ENCODE results near the gene TPP1. TPM values are rescaled to one million over a fixed set of nuclear protein-coding genes. Genes with fewer than 3 reads are reported as not detected.

The TPP1 gene
- total RNA-seq (2014; rRNA removed; shearing (Covaris generic)) = 10.7 and 31.2 TPM in 2 replicates
- polyA plus RNA-seq (2015; cell fraction: cytosol; rRNA removed) = 39.7 and 49.5 TPM in 2 replicates
- polyA plus RNA-seq (2015; cell fraction: nucleus; rRNA removed) = 143 and 180 TPM in 2 replicates

DNA sequence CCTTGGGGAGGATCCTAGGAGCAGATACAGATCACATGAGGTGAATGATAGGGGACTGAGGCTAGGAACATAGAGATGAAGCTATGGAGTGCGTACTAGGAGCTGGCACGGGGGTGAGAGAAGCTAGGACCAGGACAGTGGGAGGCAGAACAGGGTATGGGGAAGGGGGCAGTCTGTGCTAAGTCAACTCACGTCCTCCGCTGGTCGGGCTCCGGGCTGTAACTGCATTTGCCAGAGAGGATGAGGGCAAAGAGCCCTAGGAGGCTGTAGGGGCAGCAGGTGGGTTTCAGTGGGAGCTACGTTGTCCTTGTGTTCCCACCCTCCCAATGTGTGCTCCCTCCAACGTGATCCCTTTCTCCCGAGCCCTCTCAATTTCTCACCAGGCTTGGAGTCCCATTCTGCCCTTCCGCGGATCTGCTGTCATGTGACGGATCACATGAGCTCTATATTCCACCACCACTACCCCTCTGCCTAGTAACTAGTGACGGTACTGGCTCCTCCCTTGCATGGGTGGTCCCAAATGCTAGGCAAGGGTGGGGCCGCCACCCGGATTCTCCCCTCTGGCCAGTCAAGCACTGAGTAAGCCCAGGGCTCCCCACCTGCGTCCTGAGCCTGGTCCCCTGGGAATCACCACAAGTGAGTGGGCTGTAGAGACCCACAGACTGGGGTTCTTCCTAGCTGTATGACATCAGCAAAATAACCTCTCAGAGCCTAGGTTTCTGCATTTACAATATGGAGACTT is at the start of gene TPP1:
Gene TPP1, minus strand, starts transcription at position 419 of the 742 bp plus-strand sequence. Its CDS starts 22 bp downstream, at position 397.
- DNase-seq (ENCODE audit: low read depth) = peak; percentile 91

DNA sequence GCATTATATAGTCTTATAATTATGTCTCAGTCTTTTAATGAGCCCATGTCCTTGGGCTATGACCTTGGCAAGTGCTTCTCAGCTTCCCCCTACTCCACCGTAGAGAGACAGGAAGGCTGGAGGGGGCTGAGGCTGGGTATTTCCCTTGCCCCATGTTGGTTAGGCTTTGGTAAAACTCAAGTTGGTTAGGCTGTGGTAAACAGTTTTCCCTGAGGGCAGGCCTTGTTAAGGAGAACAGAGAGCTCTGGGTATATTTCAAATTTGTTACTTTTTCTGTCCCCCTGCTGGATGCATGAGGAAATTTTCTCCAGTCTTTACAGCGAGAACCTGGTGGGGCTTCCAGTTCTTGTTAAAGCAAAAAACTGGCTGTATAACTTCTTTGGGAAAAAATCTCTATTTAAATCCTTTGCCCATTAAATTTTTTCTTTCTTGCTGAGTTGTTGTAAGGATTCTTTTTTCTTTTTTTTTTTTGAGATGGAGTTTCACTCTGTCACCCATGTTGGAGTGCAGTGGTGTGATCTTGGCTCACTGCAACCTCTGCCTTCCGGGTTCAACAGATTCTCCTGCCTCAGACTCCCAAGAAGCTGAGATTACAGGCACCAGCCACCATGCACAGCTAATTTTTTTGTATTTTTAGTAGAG is 48.6 kb upstream of the TPP1 start:
- peak; percentile 39 for DNase-seq (ENCODE audit: low read depth)

- no peak for DNase-seq (ENCODE audit: low read depth)
Measured at GRCh38 chr11:6666302-6667183, 47.3 kb upstream of the TPP1 start.

GRCh38 chr11:6664551-6664950 is 45.3 kb upstream of the TPP1 start:
- no peak for DNase-seq (ENCODE audit: low read depth)

GRCh38 chr11:6663794-6664469 is 44.7 kb upstream of the TPP1 start:
- no peak for DNase-seq (ENCODE audit: low read depth)

GRCh38 chr11:6660712-6661111 is 41.5 kb upstream of the TPP1 start:
- DNase-seq (ENCODE audit: low read depth) = no peak

DNA sequence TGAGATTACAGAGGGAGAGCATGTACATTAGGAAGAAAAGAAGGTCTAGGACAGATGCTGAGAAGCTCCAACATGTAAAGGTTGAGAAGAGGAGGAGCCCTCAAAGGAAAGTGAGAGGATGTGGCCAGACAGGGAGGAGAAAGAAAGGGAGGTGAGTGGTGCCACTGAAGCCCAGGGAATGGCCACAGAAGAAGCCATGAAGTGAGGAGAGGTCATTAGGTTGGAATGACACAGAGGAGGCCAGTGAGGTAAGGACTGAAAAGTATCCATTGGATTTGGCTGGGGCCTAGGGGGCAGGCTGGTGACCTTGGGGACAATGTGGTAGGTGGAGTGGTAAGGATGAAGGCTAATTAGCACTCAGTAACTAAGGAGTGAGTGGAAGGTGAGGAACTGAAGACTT is 39.4 kb upstream of the TPP1 start:
- no peak for DNase-seq (ENCODE audit: low read depth)

DNA sequence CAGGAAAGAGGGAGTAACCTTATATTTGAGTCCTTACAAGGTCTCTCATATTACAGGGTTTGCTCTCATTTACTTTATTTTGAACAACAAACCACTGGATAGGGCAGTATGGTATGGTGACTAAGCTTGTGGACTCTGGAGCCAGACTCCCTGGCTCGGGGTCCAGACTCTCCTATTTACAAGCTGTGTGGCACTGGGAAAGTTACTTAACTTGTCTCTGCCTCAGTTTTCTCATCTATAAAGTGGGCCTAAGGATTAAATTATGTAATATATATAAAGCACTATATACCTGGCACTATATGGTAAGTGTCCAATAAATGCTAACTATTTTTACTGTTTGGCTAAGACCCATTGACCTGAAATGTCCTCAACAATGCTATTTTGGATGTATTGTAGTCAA is 38.1 kb upstream of the TPP1 start:
- DNase-seq (ENCODE audit: low read depth) = no peak

- no peak for DNase-seq (ENCODE audit: low read depth)
Measured at GRCh38 chr11:6656936-6657335, 37.7 kb upstream of the TPP1 start.

GRCh38 chr11:6656584-6656915 is 37.3 kb upstream of the TPP1 start:
- no peak for DNase-seq (ENCODE audit: low read depth)

- DNase-seq (ENCODE audit: low read depth) = no peak
Measured at GRCh38 chr11:6655790-6656583, 36.8 kb upstream of the TPP1 start, which contains the start of gene DCHS1. Gene DCHS1, minus strand, starts transcription at chr11:6655809. Its CDS starts 14,196 bp downstream, at chr11:6641613.

GRCh38 chr11:6655020-6655789 is 36.0 kb upstream of the TPP1 start:
- DNase-seq (ENCODE audit: low read depth) = no peak

GRCh38 chr11:6654281-6655019 is 35.2 kb upstream of the TPP1 start:
- no peak for DNase-seq (ENCODE audit: low read depth)

- no peak for DNase-seq (ENCODE audit: low read depth)
Measured at GRCh38 chr11:6653656-6654055, 34.4 kb upstream of the TPP1 start.

DNA sequence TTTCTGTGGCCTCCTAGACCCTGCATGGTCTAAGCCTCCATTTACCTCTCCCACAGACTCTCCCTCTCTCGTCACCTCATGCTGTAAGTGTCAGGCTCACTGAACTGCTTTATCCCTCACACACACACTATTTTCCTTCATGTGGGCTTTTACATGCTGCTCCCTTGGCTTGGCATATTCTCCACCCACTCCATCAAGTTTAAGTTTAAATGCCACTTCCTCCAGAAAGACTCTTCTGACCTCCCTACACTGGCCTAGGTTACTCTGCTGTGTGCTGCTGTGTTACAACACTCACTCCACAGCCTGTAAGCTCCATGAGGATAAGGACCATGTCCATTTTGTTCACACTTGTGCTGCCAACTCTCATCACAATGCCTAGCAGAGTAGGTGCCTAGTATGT is 33.9 kb upstream of the TPP1 start:
- no peak for DNase-seq (ENCODE audit: low read depth)

DNA sequence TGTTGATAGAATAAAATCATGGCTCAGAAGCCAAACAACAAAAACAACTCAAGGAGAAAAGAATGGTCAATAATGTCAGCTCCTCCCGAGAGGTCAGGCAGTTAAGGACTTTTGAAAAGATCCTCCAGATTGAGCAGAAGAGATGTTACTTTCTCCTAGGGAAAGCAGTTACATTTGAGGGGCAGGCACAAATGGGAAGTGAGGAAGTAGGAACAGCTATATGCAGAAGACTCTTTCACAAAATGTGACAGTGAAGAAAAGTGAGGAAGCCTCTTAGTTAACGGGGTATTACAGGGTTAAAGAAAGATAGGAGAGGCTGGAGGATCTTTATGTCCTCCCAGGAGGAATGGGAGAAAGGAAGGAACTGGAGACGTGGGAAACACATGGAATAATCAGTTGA is 33.0 kb upstream of the TPP1 start:
- no peak for DNase-seq (ENCODE audit: low read depth)

DNA sequence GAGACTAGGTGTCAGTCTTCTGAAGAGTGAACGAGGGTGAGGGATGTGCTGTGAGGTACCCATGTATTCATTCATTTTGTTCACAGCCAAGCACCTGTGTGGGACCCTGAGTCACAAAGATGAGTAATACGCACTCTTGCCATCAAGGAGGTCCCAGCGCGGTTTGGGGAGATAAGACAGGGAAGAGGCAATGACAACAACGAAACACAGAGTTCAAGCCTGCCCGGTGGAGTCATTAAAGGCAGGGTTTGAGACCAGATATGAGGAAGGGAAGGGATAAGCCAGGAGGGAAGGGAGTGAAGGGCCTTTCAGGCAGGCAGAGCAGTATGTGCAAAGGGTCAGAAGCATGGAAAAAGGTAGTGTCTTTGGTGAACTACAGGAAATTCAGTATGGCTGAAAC is 31.8 kb upstream of the TPP1 start:
- DNase-seq (ENCODE audit: low read depth) = peak; percentile 42

- DNase-seq (ENCODE audit: low read depth) = no peak
Measured at GRCh38 chr11:6650104-6650503, 30.9 kb upstream of the TPP1 start.

- DNase-seq (ENCODE audit: low read depth) = no peak
Measured at GRCh38 chr11:6648501-6648900, 29.3 kb upstream of the TPP1 start.

Measured in HT1080 (cell line).